SK-N-SH (cell line): Measurements from ENCODE around the gene WEE2.

Experiments used
- GABPA ChIP-seq: IDR thresholded peaks from 2 replicates; pipeline ENCODE4 v1.4.0; 2012; ENCODE audit warnings: low read depth, mild to moderate bottlenecking
- TCF12 ChIP-seq: IDR thresholded peaks from 2 replicates; pipeline ENCODE4 v1.4.0; 2012

- TF ChIP-seq TCF12 (no peak), GABPA (no peak)
Measured at GRCh38 chr7:141744131-141744530, 36.0 kb downstream of the WEE2 start.
